ENCODE measurements around the gene RRN3. TPM values are rescaled to one million over a fixed set of nuclear protein-coding genes. Genes with fewer than 3 reads are reported as not detected.
"Not testable (repeated sequence)": the region's sequence is repeated elsewhere in the genome, so short reads cannot be mapped to it uniquely, and the experiment has no call there.

Gene RRN3
- total RNA-seq, 1 donor from 2014 or later, result 29.9 TPM

- not testable (repeated sequence) for H3K27me3 Mint-ChIP-seq, H3K36me3 Mint-ChIP-seq, H3K4me3 Mint-ChIP-seq
These were observed 38.8 kb upstream of the RRN3 start for GRCh38 chr16:15132719-15133428.

GRCh38 chr16:15130943-15131700 lies 37.0 kb upstream of the RRN3 start:
- H3K27ac Mint-ChIP-seq; H3K9me3 Mint-ChIP-seq; H3K27me3 Mint-ChIP-seq; H3K36me3 Mint-ChIP-seq; H3K4me1 Mint-ChIP-seq (ENCODE audit: unreplicated experiment); H3K4me3 Mint-ChIP-seq: not testable (repeated sequence)
- peak; percentile 42 for DNase-seq (ENCODE audit: extremely low spot score, unreplicated experiment)

More at GRCh38 chr16:15132719-15133428, 38.8 kb upstream of the RRN3 start:
- not testable (repeated sequence) for H3K9me3 Mint-ChIP-seq; H3K4me1 Mint-ChIP-seq (ENCODE audit: unreplicated experiment); H3K27ac Mint-ChIP-seq; DNase-seq (ENCODE audit: extremely low spot score, unreplicated experiment)

DNA sequence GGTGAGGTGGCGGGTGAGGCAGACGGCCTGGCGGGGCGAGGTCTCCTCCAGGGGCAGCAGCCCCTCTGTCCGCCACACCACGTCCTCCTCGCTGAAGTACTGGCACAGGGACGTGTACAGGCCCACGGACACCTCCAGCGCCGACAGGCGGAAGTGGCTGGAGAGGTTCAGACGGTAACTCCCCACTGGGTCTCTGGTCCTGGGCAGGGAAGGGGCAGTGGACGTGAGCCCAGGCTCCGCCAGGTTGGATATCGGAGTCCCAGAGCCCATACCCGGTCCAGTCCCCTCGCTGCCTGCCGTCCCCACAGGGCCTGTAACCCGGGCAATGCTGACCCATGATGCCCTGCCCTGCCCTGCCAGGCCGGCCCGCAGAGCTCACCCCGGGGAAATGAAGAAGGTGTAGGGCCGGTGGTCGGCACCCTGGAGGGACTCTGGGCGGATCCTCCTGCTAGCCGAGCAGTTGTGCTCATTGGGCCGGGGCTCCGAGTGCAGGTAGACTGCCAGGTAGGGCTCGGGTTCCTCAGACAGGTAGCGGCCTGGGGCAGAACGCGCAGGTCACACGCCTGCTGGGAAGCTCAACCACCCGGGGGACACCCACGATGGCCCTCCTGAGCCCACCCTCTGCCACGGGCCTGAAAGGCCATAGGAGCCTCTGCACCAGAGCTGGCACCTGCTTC lies 36.3 kb upstream of the RRN3 start:
- not testable (repeated sequence) for H3K27ac Mint-ChIP-seq; H3K9me3 Mint-ChIP-seq; H3K36me3 Mint-ChIP-seq; H3K27me3 Mint-ChIP-seq; H3K4me1 Mint-ChIP-seq (ENCODE audit: unreplicated experiment); H3K4me3 Mint-ChIP-seq
- DNase-seq (ENCODE audit: extremely low spot score, unreplicated experiment), result peak; percentile 54

- not testable (repeated sequence) for H3K27me3 Mint-ChIP-seq; H3K9me3 Mint-ChIP-seq; H3K4me3 Mint-ChIP-seq; H3K36me3 Mint-ChIP-seq; H3K27ac Mint-ChIP-seq; H3K4me1 Mint-ChIP-seq (ENCODE audit: unreplicated experiment)
- DNase-seq (ENCODE audit: extremely low spot score, unreplicated experiment), result peak; percentile 48
These were observed 33.8 kb upstream of the RRN3 start for GRCh38 chr16:15127641-15128425.

DNA sequence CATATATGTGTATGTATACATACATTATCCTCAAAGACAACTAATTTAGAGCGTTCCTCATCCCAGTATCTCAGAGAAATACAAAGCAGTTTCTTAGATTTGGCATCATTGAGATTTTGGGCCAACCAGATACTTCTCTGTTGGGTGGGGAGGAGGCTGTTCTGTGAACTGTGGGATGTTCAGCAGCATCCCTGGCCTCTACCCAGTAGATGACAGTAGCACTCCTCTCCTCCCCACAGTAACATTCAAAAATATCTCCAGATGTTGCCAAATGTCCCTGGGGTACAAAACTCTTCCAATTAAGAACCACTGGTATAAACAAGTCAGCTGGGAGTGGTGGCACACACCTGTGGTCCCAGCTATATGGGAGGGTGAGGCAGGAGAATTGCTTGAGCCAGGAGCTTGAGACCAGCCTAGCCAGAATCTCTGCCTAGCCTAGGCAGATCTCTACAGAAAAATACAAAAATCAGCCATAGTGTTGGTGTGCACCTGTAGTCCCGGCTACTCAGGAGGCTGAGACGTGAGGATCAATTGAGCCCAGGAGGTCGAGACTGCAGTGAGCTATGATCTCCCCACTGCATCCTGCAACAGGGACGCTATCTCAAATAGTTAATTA lies 6.4 kb upstream of the RRN3 start:
- H3K4me3 Mint-ChIP-seq; H3K36me3 Mint-ChIP-seq; H3K27me3 Mint-ChIP-seq; H3K27ac Mint-ChIP-seq; H3K4me1 Mint-ChIP-seq (ENCODE audit: unreplicated experiment); DNase-seq (ENCODE audit: extremely low spot score, unreplicated experiment); H3K9me3 Mint-ChIP-seq: not testable (repeated sequence)

DNA sequence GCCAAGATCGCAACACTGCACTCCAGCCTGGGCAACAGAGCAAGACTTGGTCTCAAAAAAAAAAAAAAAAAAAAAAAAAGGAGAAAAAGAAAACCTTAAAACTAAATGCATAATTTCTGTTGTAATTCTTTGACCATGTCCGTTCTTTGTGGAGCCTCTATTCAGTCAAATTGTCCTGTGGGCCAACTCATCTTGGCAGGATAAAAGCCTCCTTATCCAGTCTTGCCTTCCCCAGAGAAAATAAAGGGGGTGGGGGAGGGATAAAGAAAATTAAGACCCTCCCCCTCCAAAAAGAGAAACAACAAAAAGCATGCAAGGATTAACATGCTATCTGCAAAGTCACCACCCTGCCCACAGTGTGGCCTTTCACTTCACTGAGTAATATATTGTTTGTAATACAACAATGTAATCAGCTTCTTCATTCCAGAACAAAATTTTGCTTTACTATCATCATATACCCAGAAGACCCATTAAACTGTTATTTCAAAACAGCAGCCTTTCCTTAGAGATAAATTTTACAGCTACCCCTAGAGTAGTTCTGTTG lies 5.4 kb upstream of the RRN3 start:
- not testable (repeated sequence) for H3K27me3 Mint-ChIP-seq; H3K4me1 Mint-ChIP-seq (ENCODE audit: unreplicated experiment); DNase-seq (ENCODE audit: extremely low spot score, unreplicated experiment); H3K4me3 Mint-ChIP-seq; H3K27ac Mint-ChIP-seq; H3K36me3 Mint-ChIP-seq; H3K9me3 Mint-ChIP-seq

GRCh38 chr16:15096583-15096972 lies 2.5 kb upstream of the RRN3 start:
- H3K9me3 Mint-ChIP-seq; DNase-seq (ENCODE audit: extremely low spot score, unreplicated experiment); H3K27ac Mint-ChIP-seq; H3K36me3 Mint-ChIP-seq; H3K27me3 Mint-ChIP-seq: not testable (repeated sequence)
- H3K4me1 Mint-ChIP-seq (ENCODE audit: unreplicated experiment), result peaks cover 11% of the 10 kb centered on the region
- H3K4me3 Mint-ChIP-seq, result peak overlapping the region; percentile 37

GRCh38 chr16:15093571-15093954 lies 509 bp downstream of the RRN3 start:
- not testable (repeated sequence) for H3K9me3 Mint-ChIP-seq; H3K27me3 Mint-ChIP-seq; H3K36me3 Mint-ChIP-seq; DNase-seq (ENCODE audit: extremely low spot score, unreplicated experiment)
- Mint-ChIP-seq H3K4me1 (ENCODE audit: unreplicated experiment) (peaks cover 11% of the 10 kb centered on the region), H3K4me3 (peak overlapping the region; percentile 99), H3K27ac (peak overlapping the region; percentile 99)

DNA sequence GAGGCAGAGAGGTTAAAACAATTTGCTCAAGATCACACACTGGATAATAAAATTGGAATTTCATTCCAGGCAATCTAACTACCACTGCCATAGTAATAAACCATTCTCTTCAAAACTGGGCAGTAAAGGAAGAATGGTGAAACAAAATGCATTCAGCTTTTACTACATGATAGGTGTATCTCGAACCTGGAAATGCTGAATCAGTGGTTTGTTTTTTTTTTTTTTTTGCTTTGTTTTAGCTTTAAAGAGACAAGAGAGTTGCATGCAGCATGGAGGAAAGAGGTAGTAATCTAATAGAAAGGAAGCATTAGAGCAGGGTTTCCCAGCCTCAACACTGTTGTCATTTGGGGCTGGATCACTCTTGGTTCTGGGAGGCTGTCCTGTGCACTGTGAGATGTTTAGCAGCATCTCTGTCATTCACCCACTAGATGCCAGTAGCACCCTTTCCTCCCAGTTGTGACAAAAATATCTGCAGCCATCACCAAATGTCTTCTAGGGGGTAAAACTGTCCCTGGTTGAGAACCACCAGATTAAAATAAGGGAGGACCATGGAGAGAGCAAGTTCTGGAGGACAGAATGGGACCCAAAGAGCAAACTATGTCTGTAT lies 3.3 kb downstream of the RRN3 start:
- not testable (repeated sequence) for DNase-seq (ENCODE audit: extremely low spot score, unreplicated experiment); H3K27me3 Mint-ChIP-seq; H3K27ac Mint-ChIP-seq; H3K36me3 Mint-ChIP-seq; H3K9me3 Mint-ChIP-seq; H3K4me3 Mint-ChIP-seq
- peaks cover 11% of the 10 kb centered on the region for H3K4me1 Mint-ChIP-seq (ENCODE audit: unreplicated experiment)

DNA sequence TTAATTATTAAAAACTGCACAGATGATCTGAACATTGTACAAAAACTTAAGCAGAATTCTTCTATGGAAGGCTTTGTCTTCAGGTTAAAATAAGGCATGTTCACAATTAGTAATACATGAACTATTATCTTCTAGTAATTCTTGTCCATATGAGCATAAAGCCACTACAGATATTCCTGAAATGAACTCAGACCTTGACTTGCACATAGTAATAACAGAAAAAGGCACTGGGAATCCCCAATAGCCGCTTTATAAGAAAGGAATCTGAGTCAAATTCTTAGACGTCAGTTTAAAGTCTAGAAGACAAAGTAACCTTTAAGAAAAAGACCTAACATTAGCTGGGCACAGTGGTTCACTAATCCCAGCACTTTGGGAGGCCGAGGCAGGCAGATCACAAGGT lies 11.3 kb downstream of the RRN3 start:
- H3K36me3 Mint-ChIP-seq, result peaks cover 24% of the 10 kb centered on the region
- not testable (repeated sequence) for H3K27ac Mint-ChIP-seq; H3K4me3 Mint-ChIP-seq; H3K9me3 Mint-ChIP-seq; DNase-seq (ENCODE audit: extremely low spot score, unreplicated experiment); H3K27me3 Mint-ChIP-seq; H3K4me1 Mint-ChIP-seq (ENCODE audit: unreplicated experiment)

DNA sequence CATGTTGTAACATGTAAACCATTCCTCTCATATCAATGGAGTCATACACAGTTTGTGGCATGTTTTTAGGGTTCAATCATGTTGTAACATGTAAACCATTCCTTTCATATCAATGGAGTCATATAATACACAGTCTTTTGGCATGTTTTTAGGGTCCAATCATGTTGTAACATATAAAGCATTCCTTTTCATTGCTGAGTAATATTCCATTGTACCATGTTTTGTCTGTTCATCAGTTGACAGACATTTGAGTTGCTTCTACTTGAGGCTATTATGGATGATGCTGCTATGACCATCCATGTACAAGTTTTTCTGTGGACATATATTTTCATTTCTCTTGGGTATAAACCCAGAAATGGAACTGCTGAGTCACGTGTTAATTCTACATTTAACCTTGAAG lies 13.2 kb downstream of the RRN3 start:
- H3K4me3 Mint-ChIP-seq; H3K4me1 Mint-ChIP-seq (ENCODE audit: unreplicated experiment); H3K27ac Mint-ChIP-seq; H3K27me3 Mint-ChIP-seq; H3K9me3 Mint-ChIP-seq; DNase-seq (ENCODE audit: extremely low spot score, unreplicated experiment): not testable (repeated sequence)
- peaks cover 33% of the 10 kb centered on the region for H3K36me3 Mint-ChIP-seq

DNA sequence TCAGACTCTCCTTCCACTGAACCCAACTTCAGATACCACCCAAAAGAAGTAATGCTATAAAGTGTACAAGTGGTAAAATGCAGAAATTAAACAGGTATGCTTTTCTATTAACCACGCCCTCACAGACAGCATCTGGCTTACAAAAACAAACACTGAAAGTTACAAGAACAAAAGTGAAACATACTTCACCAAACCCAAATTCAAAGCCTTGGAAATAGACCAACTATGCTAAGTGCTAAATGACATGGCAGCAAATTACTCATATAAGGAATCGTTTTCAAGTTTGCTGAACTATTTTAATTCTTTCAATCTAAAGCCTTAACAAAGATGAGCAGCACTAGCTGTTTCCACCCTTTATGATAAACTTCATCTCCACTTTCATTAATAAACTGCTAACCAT lies 17.9 kb downstream of the RRN3 start:
- peaks cover 38% of the 10 kb centered on the region for H3K36me3 Mint-ChIP-seq
- not testable (repeated sequence) for H3K9me3 Mint-ChIP-seq, H3K4me3 Mint-ChIP-seq

More for the DNA sequence above, 17.9 kb downstream of the RRN3 start:
- H3K27me3 Mint-ChIP-seq; H3K4me1 Mint-ChIP-seq (ENCODE audit: unreplicated experiment); H3K27ac Mint-ChIP-seq; DNase-seq (ENCODE audit: extremely low spot score, unreplicated experiment): not testable (repeated sequence)

Data from type B pancreatic cell (in vitro differentiated cells).